Activated T-cell treated with anti-CD3 and anti-CD28 coated beads, Interleukin-2, amount 50 U/mL, for 4 hours (primary cell): Measurements from ENCODE around the gene LSP1. TPM values are rescaled to one million over a fixed set of nuclear protein-coding genes. Genes with fewer than 3 reads are reported as not detected.

Experiments
- ATAC-seq, 2 donors: fragments of 200-7000 bp; cut with Tn5 transposase; one replicate each; pipeline ENCODE4 v1.10.0; 2021
- DNase-seq: peaks from one replicate; pipeline ENCODE4 v3.0.0-alpha.2; 2020
- H3K27me3 Mint-ChIP-seq: one replicate; pipeline ENCODE4 v1.8.0; 2021; ENCODE audit warnings: low read depth, mixed read lengths
- H3K36me3 Mint-ChIP-seq: one replicate; pipeline ENCODE4 v1.8.0; 2022; ENCODE audit warnings: mixed read lengths; ENCODE audit not compliant: insufficient read depth
- H3K4me1 Mint-ChIP-seq: one replicate; pipeline ENCODE4 v1.8.0; 2021; ENCODE audit warnings: low read depth, mixed read lengths
- H3K4me3 Mint-ChIP-seq: one replicate; pipeline ENCODE4 v1.8.0; 2021; ENCODE audit warnings: mild to moderate bottlenecking, moderate library complexity, mixed read lengths
- H3K9me3 Mint-ChIP-seq: one replicate; pipeline ENCODE4 v1.8.0; 2021; ENCODE audit warnings: mixed read lengths
- total RNA-seq, 3 donors: library from RNA; stranded (reverse); gene quantifications; one replicate each; pipeline ENCODE4 v1.2.1, GENCODE V29; 2021

Gene LSP1
- total RNA-seq, 3 donors from 2014 or later: 34.6 to 71.7 (median 60.6) TPM

DNA sequence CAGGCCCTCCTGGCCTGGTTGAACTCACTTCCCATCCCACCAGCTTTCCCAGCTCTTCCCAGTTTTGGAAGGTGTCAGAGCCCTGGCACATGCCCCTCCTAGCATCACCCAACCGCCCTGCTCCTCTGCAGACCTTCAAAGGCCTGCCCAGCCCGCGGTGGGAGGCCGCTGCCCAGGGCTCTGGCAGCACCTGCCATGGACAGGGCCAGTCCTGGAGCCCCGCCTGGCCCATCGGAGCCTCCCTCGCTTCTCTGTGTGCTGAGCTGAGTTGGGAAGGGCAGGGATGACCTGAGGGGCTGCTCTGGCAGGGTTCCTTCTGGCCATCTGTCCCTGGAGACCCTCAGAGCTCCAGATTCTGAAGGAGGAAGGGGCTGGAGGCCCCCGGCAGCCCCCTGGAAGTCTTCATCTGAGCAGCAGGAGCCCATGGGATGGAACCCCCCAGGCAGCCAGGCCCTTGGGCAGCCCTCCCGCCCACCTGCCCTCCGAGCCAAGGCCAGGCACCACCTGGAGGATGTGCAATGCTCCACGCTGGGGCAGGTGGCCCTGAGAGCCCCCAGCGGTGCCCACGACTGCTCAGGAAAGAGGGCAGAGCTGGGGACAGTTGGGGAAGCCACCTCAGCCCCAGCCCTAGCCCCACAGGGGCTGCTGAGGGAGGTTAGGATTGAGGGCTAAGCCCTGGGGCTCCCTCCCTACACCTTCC, 3.6 kb downstream of the LSP1 start:
- Mint-ChIP-seq H3K27me3 (no peaks in the 10 kb centered on the region), H3K4me3 (no peak overlapping the region), H3K4me1 (peaks cover 57% of the 10 kb centered on the region), H3K36me3 (no peaks in the 10 kb centered on the region), H3K9me3 (no peaks in the 10 kb centered on the region)
- DNase-seq (no peak), ATAC-seq (no peak)

GRCh38 chr11:1857064-1857463, 4.2 kb downstream of the LSP1 start:
- Mint-ChIP-seq H3K36me3 (no peaks in the 10 kb centered on the region), H3K27me3 (no peaks in the 10 kb centered on the region), H3K9me3 (no peaks in the 10 kb centered on the region), H3K4me3 (no peak overlapping the region), H3K4me1 (peaks cover 53% of the 10 kb centered on the region)
- DNase-seq (no peak), ATAC-seq (no peak)

DNA sequence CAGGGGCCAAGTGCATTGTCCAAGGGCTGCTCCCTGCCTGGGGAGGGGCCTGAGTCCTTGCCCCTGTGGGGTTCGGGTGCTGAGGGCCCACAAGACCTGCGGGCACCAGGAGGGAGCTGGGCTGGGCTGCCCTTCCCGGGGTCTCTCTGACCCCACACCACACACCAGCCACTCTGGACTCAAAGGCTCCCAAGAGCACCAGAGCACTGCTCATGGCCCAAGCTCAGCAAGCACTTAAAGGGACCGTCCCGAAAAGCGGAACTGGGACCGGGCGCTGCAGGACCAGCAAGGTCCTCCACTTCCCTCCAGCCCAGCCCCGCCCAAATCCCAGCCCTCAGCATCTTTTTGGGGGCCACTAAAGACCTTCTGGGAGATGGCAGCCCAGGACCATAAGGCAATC, 5.3 kb downstream of the LSP1 start:
- Mint-ChIP-seq H3K9me3 (no peaks in the 10 kb centered on the region), H3K4me1 (peaks cover 42% of the 10 kb centered on the region), H3K36me3 (no peaks in the 10 kb centered on the region), H3K27me3 (no peaks in the 10 kb centered on the region), H3K4me3 (no peak overlapping the region)
- no peak for DNase-seq
- ATAC-seq: no peak

GRCh38 chr11:1858576-1858975, 5.7 kb downstream of the LSP1 start:
- Mint-ChIP-seq H3K4me1 (peaks cover 38% of the 10 kb centered on the region), H3K4me3 (no peak overlapping the region), H3K9me3 (no peaks in the 10 kb centered on the region), H3K36me3 (no peaks in the 10 kb centered on the region), H3K27me3 (no peaks in the 10 kb centered on the region)
- DNase-seq: no peak
- ATAC-seq: no peak

- Mint-ChIP-seq H3K27me3 (no peaks in the 10 kb centered on the region), H3K36me3 (no peaks in the 10 kb centered on the region), H3K4me1 (peaks cover 35% of the 10 kb centered on the region), H3K9me3 (no peaks in the 10 kb centered on the region), H3K4me3 (no peak overlapping the region)
- DNase-seq: no peak
- no peak for ATAC-seq
These were observed 6.1 kb downstream of the LSP1 start for GRCh38 chr11:1859004-1859403.

- Mint-ChIP-seq H3K36me3 (no peaks in the 10 kb centered on the region), H3K4me1 (peaks cover 33% of the 10 kb centered on the region), H3K4me3 (no peak overlapping the region), H3K9me3 (no peaks in the 10 kb centered on the region), H3K27me3 (no peaks in the 10 kb centered on the region)
- DNase-seq (no peak), ATAC-seq (no peak)
These were observed 7.2 kb downstream of the LSP1 start for GRCh38 chr11:1860108-1860507.

GRCh38 chr11:1861435-1862411, 8.8 kb downstream of the LSP1 start:
- Mint-ChIP-seq H3K27me3 (no peaks in the 10 kb centered on the region), H3K36me3 (peaks cover 2% of the 10 kb centered on the region), H3K4me3 (no peak overlapping the region), H3K9me3 (no peaks in the 10 kb centered on the region), H3K4me1 (peaks cover 29% of the 10 kb centered on the region)
- DNase-seq (no peak), ATAC-seq (no peak)

DNA sequence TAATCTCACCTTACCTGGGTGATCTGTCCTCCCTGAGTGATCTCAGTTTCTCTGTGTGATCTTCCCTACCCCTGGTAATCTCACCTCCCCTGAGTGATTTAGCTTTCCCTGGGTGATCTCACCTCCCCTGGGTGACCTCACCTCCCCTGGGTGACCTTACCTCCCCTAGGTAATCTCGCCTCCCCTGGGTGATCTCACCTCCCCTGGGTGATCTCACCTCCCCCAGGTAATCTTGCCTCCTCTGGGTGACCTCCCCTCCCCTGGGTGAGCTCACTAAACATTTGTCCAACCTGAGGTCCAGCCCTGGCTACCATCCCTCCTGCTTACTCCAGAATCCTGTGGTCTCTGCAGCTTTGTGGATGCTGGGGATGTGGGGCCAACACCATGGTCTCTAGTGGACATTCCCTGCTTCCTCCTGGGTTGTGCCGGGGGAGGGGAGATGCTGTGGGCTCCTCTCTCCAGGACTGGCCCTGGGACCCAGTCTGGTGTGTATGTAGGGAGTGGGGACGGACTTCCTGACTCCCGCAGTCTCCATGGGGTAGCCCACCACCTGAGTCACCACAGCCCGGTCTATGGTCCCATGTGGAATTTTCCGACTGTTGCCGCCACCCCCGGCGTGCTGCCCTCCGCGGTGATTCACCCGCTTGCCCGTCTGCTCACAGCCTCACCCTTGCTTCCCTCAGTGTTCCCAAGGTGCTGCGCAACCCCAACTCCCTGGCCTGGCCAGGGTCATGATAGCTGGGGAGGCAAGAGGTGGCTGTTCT, 9.9 kb downstream of the LSP1 start:
- Mint-ChIP-seq H3K4me1 (peaks cover 30% of the 10 kb centered on the region), H3K27me3 (no peaks in the 10 kb centered on the region), H3K4me3 (no peak overlapping the region), H3K9me3 (no peaks in the 10 kb centered on the region), H3K36me3 (peaks cover 2% of the 10 kb centered on the region)
- ATAC-seq: no peak
- no peak for DNase-seq

- Mint-ChIP-seq H3K4me3 (no peak overlapping the region), H3K27me3 (no peaks in the 10 kb centered on the region), H3K9me3 (no peaks in the 10 kb centered on the region), H3K36me3 (peaks cover 2% of the 10 kb centered on the region), H3K4me1 (peaks cover 32% of the 10 kb centered on the region)
- ATAC-seq (no peak), DNase-seq (no peak)
These were observed 10.7 kb downstream of the LSP1 start for GRCh38 chr11:1863352-1864216.

GRCh38 chr11:1864231-1864630, 11.3 kb downstream of the LSP1 start:
- Mint-ChIP-seq H3K9me3 (no peaks in the 10 kb centered on the region), H3K36me3 (peaks cover 2% of the 10 kb centered on the region), H3K4me1 (peaks cover 32% of the 10 kb centered on the region), H3K4me3 (no peak overlapping the region), H3K27me3 (no peaks in the 10 kb centered on the region)
- no peak for ATAC-seq
- no peak for DNase-seq

DNA sequence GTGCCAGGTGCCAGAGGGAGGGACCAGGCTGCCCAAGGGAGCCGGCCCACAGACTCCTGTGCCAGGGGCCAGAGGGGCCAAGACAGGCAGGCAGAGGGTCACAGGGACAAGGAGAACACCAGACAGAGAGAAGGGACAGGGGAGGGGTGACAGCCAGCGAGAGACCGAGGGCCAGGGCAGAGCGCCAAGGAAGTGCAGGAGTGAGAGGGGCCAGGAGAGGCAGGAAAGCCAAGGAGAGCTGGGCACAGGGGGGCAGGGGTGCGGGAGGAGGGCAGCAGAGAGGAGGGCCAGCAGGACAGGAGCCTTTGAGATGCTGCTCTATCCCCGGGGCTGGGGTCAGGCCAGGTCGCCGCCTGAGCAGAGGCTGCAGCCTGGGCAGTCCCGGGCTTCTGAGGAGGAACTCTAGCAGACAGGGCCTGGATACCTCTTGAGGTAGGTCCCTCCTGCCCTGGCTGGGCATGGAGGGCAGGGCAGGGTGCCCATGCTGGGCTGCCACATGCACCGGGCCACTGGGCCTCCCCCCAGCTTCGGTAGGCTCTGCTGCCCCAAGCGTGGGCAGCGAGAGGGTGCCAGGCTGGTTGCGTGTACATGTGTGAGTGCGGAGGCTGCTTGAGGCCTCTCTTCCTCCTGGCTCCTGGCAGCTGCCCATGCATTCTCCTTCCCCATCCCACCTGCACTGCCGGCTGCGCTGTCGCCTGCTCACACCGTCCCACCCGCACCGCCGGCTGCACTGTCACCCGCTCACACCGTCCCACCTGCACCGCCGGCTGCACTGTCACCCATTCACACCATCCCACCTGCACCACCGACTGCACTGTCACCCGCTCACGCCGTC, 12.2 kb downstream of the LSP1 start:
- DNase-seq: no peak
- H3K4me3 Mint-ChIP-seq: no peak overlapping the region
- ATAC-seq: no peak
- H3K9me3 Mint-ChIP-seq: no peaks in the 10 kb centered on the region
- peaks cover 2% of the 10 kb centered on the region for H3K36me3 Mint-ChIP-seq
- H3K4me1 Mint-ChIP-seq: peaks cover 37% of the 10 kb centered on the region
- no peaks in the 10 kb centered on the region for H3K27me3 Mint-ChIP-seq

DNA sequence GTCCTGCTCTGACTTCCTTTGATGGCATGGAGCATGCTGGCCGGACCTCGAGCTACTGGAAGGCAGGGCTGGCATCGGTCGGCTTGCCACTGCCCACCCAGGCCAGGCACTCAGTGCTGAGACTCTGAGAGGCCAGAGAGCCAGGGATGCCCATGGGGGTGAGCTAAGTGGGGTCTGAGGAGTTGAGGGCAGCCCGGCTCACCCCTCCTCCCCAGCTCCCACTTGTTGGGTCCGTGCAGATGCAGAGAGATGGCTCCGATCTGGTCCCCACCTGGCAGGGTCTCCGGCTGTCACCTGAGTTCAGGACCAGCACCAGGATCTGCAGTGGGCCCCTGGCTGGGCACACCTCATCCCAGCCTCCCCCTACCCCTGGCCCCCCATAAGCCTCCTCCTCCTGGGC, 13.3 kb downstream of the LSP1 start:
- no peak for DNase-seq
- no peaks in the 10 kb centered on the region for H3K27me3 Mint-ChIP-seq
- no peak for ATAC-seq
- peaks cover 2% of the 10 kb centered on the region for H3K36me3 Mint-ChIP-seq
- no peaks in the 10 kb centered on the region for H3K9me3 Mint-ChIP-seq
- H3K4me3 Mint-ChIP-seq: no peak overlapping the region
- peaks cover 49% of the 10 kb centered on the region for H3K4me1 Mint-ChIP-seq

DNA sequence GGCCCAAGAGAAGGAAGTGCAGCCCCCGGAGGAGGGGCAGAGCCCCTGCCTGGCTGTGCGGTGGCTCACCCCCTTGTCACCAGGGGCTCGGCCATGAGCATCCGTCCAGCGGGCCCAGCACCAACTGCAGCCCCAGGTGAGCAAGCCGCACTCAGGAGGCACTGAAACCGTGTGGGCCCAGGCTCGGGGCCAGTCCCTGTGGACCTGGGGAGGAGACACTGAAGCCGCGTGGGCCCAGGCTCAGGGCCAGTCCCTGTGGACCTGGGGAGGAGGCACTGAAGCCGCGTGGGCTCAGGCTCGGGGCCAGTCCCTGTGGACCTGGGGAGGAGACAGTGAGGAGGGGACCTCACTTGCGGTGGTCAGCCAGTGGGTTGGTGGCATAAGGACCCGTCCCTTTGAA, 13.9 kb downstream of the LSP1 start:
- Mint-ChIP-seq H3K9me3 (no peaks in the 10 kb centered on the region), H3K27me3 (no peaks in the 10 kb centered on the region), H3K4me3 (no peak overlapping the region), H3K4me1 (peaks cover 52% of the 10 kb centered on the region), H3K36me3 (peaks cover 2% of the 10 kb centered on the region)
- ATAC-seq (no peak), DNase-seq (no peak)
